Stimulated activated CD4-positive, alpha-beta T cell treated with anti-CD3 and anti-CD28 coated beads, Interleukin-4, amount 100 ng/mL, for 48 hours (primary cell): ENCODE data around the gene PICK1.
"Not testable (repeated sequence)": the region's sequence is repeated elsewhere in the genome, so short reads cannot be mapped to it uniquely, and the experiment has no call there.

Experiments
- DNase-seq, 2 donors: peaks; one replicate each; pipeline ENCODE4 v3.0.0-alpha.2; 2020; ENCODE audit warnings: low read depth in 2 of 2

Gene PICK1

DNA sequence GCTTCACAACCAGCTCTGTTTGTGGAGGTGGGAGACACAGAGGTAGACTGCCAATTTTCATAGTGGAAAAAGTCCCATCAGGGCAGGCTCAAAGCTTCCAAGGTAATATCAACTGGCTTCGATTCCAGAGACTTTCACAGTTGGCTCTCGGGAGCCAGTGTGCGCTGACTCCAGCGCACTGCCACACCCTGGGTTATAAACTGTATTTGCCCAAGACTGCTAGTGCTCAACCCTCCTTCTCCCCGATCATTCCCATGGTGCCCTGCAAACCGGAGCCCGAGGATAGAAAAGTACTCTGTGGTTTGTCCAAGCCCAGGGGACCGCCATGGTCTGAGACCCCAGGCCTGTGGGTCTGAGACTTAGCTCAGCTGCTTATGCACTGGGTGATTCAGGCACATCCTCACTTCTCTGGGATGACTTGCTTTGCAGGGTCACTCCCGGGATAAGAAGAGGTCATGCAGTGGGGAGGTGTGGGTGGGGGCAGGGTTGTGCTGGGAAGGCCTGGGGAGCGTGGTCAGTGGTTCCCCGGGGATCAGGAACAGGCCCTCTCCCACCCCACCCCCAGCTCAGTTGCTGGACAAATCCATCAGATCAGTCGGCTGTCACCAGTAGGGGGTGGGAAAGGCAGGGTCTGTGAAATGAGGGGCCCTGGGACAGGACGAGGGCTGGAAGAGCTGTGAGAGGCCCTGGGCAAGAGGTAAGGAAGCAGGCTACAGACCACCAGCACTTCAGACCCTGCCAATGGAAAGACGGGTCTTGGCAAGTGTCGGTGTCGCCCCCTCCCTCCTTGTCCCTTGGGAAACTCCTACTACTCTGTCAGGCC lies 26.7 kb upstream of the PICK1 start:
- DNase-seq, result no peak

GRCh38 chr22:38031491-38031890 lies 25.7 kb upstream of the PICK1 start:
- no peak for DNase-seq

GRCh38 chr22:38032681-38033521 lies 24.3 kb upstream of the PICK1 start:
- DNase-seq, result no peak

DNA sequence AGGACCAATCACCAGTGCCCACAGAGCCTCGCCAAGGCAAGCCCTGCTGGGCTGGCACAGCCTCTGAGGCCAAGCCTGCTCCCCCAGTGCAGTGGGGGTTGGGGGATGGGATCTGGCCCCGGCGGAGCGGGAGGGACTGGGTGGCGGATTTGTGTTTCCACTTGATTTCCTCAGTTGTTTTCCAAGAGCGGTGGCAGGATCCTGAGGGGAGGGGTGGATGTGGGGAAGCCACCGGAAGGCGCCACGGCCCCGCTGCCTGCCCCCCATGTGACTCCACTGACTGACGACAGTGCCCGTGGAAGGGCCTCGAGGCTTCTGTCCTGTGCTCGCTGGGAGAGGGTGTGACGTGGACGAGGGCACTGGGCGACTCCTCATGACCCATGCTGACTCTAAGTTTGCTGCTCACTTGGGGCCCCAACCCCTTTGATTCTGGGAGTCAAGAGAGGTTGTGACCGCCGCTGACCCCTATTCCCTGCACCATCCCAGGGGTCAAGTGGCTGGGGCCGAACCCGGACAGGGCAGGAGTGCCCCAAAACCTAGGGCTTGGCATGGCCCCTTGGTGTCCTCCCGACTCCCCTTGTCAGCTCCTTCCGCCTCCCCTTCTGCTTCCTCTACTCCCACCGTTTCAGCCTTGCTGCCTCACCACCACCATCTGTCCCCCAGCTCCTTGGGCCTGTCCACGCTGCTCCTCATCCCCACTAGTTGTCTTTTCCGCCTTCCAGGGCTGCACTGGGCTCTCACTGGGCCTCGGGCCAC lies 23.5 kb upstream of the PICK1 start:
- DNase-seq, result no peak

GRCh38 chr22:38034278-38034882 lies 22.8 kb upstream of the PICK1 start:
- DNase-seq, result no peak

DNA sequence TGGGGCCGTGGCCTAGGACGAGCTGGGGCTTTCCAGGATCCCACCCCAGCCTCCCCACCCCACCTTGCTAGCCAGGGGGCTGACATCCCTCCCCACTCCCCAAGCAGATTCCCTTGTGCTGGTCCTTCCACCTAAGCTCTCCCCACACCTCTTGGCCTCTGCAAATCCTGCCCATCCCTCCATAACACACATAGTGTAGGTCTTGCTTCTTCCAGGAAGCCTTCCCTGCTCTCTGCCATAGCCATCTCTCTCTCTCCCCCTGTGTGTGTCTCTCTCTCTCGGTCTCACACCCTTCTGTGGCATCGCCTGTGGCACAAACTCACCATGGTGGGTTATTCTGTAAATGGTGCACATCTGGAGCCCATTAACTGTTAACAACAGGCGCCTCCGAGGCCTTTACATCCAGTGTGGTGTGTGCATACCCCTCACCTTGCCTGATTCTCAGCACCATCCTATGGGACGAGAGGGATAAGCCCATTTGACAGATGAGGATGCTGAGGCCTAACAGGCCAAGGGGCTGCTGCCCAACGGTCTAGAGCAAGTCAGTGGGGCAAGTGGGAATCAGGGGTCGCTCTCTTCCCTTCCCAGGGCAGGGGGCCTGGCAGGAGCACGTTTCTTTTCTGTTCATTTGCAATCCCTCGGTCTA lies 22.2 kb upstream of the PICK1 start:
- DNase-seq, result no peak

GRCh38 chr22:38035530-38035885 lies 21.7 kb upstream of the PICK1 start:
- DNase-seq, result no peak

- DNase-seq, result no peak
Measured at GRCh38 chr22:38036392-38037062, 20.7 kb upstream of the PICK1 start.

DNA sequence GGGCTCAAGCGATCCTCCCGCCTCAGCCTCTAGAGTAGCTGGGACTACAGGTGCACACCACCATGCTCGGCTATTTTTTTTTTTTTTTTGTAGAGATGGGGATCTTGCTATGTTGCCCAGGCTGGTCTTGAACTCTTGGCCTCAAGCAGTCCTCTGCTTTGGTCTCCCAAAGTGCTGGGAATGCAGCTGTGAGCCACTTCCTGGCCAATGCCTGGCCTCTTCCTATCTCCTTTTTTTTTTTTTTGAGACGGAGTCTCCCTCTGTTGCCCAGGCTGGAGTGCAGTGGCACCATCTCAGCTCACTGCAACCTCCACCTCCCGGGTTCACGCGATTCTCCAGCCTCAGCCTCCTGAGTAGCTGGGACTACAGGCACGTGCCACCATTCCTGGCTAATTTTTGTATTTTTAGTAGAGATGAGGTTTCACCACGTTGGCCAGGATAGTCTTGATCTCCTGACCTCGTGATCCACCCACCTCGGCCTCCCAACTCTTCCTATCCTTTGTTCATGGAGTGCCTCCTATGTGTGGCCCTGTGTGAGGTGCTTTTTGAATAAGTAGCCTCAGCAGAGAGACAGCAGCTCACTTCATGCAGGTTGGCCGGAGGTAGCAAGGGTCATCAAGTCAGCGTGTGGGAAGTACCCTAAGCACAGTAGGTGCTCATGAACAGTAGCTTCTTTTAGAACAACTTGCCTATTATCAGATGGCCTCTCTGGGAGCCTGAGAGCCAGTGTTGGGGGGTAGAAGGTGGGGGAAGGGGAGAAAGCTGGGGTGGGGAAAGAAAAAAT lies 19.6 kb upstream of the PICK1 start:
- DNase-seq, result not testable (repeated sequence)

DNA sequence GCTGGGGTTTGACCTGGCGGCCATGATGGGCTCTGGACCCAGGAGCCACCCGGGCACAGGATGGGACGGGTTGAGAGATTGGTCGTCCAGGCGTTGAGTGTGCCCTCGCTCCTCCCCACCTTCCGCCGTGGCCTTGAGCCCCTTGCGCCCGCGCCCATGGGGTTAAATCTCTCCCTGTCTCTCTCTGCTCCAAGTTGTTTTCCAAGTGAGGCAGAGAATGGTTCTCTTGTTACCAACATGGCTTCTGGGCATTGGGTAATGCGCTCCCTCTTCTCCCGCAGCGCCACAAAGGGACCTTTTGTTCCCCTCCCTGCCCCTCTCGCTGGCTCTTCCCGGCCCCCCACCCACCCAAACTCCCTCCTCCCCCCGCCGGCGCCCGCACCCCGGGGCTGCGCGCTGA lies 18.8 kb upstream of the PICK1 start:
- no peak for DNase-seq

DNA sequence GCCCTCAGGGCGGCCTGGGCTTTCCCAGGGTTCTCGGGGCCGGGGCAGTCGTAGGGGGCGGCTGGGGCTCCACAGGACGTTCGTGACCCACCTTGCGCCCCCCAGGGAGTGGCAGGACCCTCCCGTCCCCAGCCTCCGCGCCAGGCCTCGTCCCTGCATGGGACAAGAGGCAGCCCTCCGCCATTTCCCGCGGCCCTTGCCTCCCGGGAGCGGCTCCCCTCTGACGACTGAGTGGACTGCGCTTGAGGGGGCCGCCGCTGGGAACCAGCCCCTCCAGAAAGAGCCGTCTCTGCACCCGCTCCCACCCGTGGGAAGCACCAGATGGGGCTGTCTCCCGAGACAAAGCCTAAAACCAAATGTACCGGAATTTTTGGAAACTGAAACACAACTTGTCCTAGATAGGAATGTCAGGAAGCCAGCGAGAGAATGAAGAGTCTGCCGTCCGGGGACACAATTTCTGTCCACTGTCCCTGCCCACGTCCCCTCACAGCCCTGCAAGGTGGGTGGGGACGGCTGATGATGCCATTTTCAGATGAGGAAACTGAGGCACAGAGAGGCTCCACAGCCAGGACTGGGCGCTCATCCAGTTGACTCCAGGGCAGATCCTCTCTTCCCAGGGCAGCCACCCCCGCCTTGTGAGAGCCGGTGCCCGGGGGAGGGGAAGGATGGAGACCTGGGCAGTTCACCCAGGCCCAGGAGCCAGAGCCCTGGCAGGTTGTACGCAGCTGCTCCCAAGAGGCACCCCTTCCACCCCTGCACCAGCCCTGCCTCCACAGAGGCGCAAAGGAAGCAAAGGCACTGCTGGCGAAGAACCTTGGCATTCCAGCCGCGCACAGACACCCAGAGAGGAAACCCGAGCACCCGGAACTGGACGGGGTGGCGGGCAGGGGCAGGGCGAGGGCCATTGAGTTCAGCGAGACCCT lies 18.1 kb upstream of the PICK1 start:
- no peak for DNase-seq

- no peak for DNase-seq
Measured at GRCh38 chr22:38040953-38041759, 16.0 kb upstream of the PICK1 start.

- DNase-seq, result no peak
Measured at GRCh38 chr22:38041760-38042487, 15.3 kb upstream of the PICK1 start.

- DNase-seq, result no peak
Measured at GRCh38 chr22:38042488-38042790, 14.8 kb upstream of the PICK1 start.

- no peak for DNase-seq
Measured at GRCh38 chr22:38043151-38044039, 13.8 kb upstream of the PICK1 start.

DNA sequence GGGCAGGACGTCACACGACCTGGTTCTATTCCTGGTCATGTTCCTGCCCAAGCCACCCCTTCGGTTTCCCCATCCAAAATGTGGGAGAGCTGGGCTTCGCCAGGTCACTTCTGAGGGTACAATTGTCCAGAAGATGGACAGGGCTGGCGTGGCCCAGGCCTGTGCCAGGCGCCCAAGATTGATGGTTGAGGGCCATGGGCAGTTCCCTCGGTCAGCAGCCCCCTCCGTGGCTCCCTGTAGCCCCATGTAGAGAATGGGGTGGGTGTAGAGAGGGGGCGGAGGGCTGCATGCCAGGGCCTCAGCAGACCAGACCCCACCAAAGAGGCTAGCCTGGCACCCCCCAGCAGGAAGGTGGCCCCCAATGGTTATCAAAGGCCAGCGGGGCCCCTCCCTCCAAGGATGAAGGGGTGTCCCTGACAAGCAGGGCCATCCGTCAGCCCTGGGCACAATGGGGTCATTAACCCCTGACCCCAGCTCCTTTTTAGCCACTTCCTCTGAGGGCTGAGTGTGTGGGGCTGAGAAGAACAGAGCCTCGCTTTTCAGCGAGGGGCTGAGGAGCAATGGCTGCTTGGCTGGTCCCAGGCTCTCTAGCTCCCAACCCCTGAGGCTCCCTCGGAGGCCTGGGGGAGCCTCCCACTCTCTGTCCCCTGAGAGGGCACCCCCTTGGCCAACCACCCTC lies 11.0 kb upstream of the PICK1 start:
- DNase-seq, result no peak
